Colon (tissue), 2 donors: ENCODE results near the gene BATF.

Experiments
- FAIRE-seq: peaks from 2 replicates; lab custom pipeline; 2012; peaks lifted over from hg19 to GRCh38; lab: Jason Lieb, UNC
- donor health status: control.
- donor health status: control.

The BATF gene

DNA sequence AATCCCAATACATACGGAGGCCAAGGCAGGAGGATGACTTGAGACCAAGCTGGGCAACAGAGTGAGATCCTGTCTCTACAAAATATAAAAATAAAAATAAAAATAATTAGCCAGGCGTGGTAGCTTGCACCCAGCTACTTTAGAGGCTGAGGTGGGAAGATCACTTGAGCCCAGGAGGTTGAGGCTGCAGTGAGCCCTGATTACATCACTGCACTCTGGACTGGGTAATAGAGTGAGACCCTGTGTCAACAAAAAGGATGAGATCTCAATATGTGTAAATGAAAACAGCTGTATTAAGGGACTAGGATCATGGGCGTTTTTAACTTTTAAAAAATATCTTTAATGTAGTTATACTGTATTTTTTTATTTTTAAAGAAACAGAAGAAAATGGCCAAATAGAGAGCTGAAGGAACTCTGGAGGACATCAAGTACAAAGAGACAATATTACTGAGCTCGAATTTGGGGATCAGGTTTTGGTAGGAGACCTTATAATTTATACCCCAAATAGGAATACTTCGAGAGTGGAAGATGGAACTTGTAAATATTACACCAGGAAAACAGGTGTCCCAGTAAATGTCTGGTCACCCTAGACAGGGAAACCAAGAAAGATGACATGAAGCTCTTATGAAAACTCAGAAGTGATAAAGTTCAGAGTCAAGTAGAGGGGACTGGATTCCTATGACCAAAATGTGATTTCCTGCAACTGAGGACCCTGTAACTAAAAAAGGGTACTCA is 13.1 kb downstream of the BATF start:
- no peak for FAIRE-seq

DNA sequence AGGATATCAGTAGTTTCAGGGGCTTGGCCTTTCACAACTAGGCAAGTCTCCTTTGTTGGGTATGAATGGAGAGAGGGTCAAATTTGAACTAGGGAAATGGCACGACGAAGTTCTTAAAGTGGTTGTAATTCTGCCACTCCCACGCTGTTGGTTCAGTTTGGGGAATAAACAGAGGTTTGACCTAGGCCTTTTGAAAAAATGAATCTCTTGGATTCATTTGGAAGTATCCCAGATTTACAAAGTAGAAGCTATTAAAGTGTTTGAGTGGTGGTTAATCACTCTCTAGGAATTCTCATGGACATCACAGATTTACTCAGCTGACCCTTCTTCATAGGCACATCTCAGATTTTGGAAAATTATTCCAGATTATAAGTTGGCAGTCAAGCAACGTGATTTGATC is 14.8 kb downstream of the BATF start:
- FAIRE-seq = no peak

DNA sequence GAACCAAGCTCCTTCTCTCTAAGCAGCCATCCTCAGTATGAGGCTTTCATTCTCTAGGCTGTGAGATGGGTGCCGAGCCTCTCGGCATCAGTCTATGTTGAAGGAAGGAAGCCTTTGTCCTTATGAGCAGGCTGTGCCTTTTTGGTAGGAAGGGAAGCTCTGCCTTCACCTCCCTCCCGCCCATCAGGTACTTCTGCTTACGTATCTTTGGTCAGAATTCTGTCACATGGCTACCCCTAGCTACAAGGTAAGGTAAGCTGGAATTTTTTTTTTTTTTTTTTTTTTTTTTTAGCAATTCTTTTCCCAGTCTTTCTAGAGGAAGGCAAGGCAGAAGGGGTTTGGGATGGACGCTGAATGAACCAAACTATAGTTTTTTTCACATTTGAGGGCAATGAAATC is 16.9 kb downstream of the BATF start:
- FAIRE-seq = no peak

DNA sequence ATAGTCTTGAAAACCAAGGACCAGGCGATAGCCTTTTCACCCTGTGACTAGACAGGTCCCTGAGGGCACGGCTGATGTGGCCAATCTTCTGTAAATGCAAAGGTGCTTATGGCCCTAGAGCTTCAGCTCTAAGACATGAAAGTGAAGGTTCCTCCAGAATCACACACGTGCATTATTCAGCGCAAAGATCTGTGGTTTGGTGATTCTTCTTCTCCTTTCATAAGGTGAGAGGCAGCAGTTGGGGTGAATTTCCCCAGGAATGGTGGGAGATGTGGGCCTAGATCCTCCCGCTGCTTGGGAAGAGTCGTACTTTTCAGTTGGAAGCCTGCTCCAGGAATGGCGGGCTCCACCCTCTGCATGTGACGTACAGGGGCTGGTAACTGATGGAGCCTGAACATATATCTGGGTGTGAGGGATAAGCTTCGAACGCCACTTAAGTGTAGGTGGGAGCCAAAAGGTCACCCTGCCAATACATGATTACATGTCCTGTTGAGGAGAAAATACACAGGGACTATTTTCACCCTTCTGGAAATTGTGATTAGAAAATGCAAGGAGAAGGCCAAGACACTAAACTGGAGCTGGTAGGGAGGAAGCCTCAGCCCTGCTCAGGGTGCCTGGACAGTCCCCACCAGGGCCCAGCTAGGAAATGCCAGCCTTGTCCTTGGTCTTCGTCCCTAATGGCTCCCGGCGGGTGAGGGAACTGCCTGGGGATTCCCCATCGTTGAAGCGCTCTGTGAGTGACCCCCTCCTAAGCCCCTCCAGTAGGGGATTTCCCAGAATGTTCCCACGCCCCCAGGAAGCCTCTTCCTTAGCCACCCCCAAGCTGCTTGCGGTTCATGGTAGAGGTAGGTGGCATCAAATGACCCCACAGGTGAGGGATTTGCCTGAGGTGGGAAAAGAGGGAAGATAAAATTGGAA is 17.6 kb downstream of the BATF start:
- no peak for FAIRE-seq

DNA sequence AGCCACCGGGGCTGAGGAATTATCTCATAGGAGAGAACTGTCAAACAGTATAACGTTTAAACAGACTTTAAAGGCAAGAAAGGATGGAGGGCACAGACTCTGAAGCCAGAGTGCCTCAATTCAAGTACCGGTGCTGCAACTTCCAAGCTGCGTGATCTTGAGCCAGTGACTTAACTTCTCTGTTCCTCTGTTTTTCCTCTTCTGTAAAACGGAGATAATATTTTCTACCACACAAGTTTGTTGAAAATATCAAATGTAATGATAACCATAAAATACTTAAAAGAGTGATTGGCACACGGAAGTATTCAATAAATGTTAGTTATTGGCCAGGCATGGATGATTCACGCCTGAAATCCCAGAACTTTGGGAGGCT is 18.2 kb downstream of the BATF start:
- FAIRE-seq = no peak

DNA sequence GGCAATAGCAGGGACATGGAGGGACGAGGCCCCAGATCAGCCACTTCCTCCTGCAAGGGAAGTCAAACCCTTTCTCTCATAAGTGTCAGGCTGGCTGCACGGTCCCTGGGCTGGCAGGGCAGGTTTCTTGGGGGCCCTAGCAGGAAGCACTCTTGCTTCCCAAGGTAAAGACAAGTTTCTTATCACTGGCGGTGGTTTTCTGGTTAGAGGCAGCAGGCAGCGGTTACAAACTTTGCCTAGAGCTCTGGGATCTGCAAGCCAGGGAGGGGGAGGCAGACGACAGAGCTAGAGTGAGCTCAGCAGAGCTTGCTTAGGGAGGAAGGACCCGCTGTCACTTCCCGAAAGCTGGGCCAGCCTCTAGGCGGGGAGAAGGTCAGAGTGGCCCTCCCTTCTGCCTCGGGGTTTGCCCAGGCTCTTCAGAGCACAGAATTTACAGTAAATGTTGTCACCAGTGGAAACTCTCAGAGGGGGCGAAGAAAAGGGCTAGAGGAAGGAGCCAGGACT is 20.4 kb downstream of the BATF start:
- FAIRE-seq = no peak

GRCh38 chr14:75543253-75543652 is 21.0 kb downstream of the BATF start:
- no peak for FAIRE-seq

DNA sequence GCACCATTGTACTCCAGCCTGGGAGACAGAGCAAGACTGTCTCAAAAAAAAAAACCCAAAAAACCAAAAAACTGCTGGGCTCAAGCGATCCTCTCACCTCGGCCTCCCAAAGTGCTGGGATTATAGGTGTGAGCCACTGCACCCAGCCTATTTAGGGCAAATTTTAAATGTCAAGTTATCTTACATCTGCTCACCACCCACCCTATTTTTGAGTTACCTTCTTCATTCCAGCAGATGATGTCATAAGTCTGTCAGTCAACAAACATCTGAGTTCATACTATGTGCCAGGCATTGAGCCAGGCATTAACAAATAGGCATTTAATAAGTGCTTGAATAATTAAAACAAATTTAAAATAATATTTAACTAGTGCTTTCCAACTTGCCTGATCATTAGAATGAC is 21.5 kb downstream of the BATF start:
- FAIRE-seq = no peak

GRCh38 chr14:75545907-75546306 is 23.6 kb downstream of the BATF start:
- no peak for FAIRE-seq

DNA sequence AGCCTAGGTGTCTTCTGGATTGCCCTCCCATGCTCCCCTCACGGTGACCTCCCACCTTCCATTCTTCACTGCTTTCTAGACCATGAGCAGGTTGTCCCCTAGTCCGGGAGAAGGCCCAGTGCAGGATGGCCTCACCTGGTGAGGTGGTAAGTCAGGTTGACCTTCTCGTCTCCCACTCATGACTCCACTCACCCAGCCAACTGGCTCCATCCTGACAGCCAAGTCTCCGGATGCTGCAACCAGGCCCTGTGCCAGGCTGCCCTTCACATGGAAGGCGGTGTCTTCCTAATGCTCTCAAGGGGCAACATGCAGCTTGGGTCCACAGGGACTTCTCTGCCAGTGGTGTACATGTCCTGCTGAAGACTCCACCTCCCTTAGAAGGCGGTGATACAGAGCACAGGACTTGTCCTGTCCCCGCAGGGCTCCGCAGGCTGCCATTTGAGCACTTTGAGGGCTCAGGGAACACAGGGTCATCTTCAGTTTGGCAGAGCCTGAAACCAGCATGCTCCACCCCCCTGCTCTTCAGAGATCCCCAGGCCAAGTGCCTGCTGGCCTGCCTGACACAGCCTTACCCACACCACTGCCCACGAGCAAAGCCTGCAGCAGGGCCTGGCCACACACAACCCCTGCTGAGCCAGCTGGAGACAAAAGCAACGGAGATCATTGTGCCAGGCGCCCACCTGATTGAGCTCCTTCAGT is 25.4 kb downstream of the BATF start:
- no peak for FAIRE-seq

DNA sequence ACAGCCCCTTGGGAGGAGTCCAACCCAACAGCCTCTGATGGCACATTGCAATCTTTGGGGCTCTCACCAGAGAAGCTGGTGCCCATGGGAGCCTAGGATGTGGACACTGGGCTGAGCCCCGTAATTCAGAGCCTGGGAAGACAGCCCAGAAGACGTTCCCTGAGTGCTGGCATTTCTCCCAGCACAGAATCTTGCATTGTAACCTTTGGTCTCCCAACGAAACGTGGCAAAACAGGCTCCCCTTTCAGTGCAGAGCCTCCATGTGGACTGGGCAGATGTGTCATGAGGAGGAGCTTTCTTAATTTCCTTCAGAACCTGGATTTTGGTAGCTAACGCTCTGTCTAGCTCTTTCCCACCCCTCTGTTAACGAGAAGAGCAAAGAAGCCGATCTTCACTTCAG is 26.3 kb downstream of the BATF start:
- no peak for FAIRE-seq

GRCh38 chr14:75549169-75549568 is 26.9 kb downstream of the BATF start:
- FAIRE-seq = no peak

DNA sequence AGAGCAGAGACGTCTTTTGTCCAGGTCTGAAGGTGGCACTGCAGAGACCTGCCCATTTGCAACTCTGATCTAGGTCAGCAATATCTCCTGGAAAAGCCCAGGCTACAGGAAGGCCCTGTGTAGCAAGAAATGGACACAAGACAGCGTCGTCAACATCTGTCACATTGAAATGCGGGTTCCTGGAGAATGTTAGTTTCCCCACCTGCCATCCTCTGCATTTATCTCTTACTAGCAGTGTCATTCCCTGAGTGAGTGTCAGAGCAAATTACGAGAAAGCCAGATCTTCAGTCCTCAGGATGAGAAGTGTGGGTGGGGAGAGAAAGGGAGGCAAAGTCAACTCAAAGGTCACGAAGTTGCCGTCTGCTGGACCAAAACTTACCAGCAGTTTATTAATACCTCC is 28.8 kb downstream of the BATF start:
- FAIRE-seq = no peak

- FAIRE-seq = no peak
These were observed 30.9 kb downstream of the BATF start for GRCh38 chr14:75553157-75553556.

- FAIRE-seq = no peak
These were observed 31.6 kb downstream of the BATF start for GRCh38 chr14:75553761-75554364.

DNA sequence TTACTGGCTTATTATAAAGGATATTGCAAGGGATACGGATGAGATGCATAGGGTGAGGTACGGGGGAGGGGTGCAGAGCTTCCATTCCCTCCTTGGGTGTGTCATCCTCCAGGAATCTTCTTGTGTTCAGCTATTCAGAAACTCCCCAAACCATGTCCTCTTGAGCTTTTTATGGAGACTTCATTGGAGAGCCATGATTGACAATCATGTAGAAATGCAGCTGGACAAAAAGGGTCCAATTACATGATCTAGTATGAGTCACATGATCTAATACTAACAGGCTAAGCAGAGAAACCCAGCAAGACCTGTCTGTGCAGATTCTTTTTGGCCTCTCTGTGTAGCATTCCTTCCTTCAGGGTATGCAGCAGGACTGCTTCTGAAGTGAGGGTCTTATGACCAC is 32.2 kb downstream of the BATF start:
- FAIRE-seq = no peak

DNA sequence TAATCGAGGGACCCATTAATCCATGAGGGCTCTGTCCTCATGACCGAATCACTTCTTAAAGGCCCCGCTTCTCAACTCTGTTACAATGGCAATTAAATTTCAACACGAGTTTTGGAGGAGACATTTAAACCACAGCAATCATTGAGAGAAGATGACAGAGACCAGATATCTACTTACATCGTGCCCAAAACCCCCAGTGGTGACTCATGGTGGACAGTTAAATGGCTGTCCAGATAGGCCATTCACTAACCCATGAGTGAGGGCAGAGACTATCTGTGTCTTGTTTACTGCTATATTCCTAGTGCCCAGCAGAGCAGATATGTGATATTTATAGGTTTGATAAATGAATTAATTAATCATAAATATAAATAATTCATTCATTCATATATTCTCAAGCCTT is 36.2 kb downstream of the BATF start:
- FAIRE-seq = no peak

- no peak for FAIRE-seq
These were observed 36.8 kb downstream of the BATF start for GRCh38 chr14:75559045-75559444.

GRCh38 chr14:75559451-75560222 is 37.4 kb downstream of the BATF start:
- no peak for FAIRE-seq

DNA sequence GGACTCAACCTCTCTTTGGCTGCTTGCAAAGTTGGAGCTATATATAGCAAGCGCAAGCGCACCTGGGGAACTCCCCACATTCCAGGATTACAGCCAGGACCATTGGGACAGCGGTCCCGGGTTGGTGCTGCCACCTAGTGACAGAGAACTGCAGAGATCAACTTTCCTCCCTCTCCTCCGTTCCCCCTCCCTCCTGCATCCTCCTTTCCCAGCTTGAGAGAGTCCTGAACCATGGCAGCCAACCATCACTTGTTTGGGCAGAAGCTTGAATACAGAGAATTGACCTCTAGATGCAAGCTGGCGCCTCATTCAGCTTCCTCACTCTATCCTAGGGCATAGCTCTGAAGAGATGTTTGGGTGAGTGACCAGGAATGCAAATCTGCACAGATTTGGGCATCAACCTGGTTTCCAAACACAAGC is 38.8 kb downstream of the BATF start:
- FAIRE-seq = no peak

- no peak for FAIRE-seq
These were observed 39.8 kb downstream of the BATF start for GRCh38 chr14:75562089-75562488.

DNA sequence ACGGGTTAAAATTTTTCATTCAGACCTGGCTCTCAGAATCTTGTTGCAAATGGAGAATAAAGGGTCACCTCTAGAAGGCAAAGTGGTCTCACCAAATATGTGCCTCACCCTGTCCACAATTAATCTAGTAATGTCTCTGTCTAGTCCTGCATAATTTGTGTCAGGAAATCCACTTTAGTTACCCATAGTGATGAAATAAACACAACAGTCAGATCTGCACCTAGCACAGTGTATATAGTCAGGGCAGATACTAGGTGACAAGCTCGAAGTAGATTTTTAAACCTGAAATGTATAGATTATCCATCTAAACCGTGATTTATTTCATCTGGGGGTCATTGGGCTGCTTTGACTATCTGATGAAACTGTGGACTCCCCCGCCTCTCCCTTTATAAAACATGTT is 40.2 kb downstream of the BATF start:
- FAIRE-seq = no peak
